Karpas-422 (cell line): ENCODE results near the gene HNRNPH1. TPM values are rescaled to one million over a fixed set of nuclear protein-coding genes. Genes with fewer than 3 reads are reported as not detected.
"Not testable (repeated sequence)": the region's sequence is repeated elsewhere in the genome, so short reads cannot be mapped to it uniquely, and the experiment has no call there.

Experiments
- DNase-seq: peaks from one replicate; pipeline ENCODE4 v3.0.0-alpha.2; 2015
- H2AFZ ChIP-seq: fragments of 200-600 bp; sonication (generic); 2 replicates; pipeline ENCODE4 v1.6.1; 2014; ENCODE audit warnings: antibody characterized with exemption, low read length, mixed read lengths
- H3K27ac ChIP-seq: fragments of 200-600 bp; sonication (generic); 2 replicates; pipeline ENCODE4 v1.5.1; 2014; ENCODE audit warnings: mild to moderate bottlenecking, low read length, moderate library complexity
- H3K27me3 ChIP-seq: fragments of 200-600 bp; sonication (generic); 2 replicates; pipeline ENCODE4 v1.6.1; 2014; ENCODE audit warnings: low read length, mixed read lengths
- H3K36me3 ChIP-seq: fragments of 200-600 bp; sonication (generic); 2 replicates; pipeline ENCODE4 v1.6.1; 2014; ENCODE audit warnings: low read length, mixed read lengths; ENCODE audit not compliant: insufficient read depth
- H3K4me1 ChIP-seq: fragments of 200-600 bp; sonication (generic); 2 replicates; pipeline ENCODE4 v1.6.1; 2014; ENCODE audit warnings: mild to moderate bottlenecking, low read length, mixed read lengths
- H3K4me2 ChIP-seq: fragments of 200-600 bp; sonication (generic); 2 replicates; pipeline ENCODE4 v1.6.1; 2014; ENCODE audit warnings: low read length, low read depth, mild to moderate bottlenecking; ENCODE audit not compliant: poor library complexity, severe bottlenecking
- H3K4me3 ChIP-seq: fragments of 200-600 bp; sonication (generic); 2 replicates; pipeline ENCODE4 v1.5.1; 2014; ENCODE audit warnings: mild to moderate bottlenecking, antibody characterized with exemption, low read length, mixed read lengths
- H3K79me2 ChIP-seq: fragments of 200-600 bp; sonication (generic); 2 replicates; pipeline ENCODE4 v1.6.1; 2014; ENCODE audit warnings: mild to moderate bottlenecking, low read length, mixed read lengths
- H3K9ac ChIP-seq: fragments of 200-600 bp; sonication (generic); 2 replicates; pipeline ENCODE4 v1.6.0; 2014; ENCODE audit warnings: low read length
- H3K9me2 ChIP-seq: fragments of 200-600 bp; sonication (generic), shearing (Covaris generic); replicated peaks from 2 replicates; pipeline ENCODE4 v1.6.0; 2014; ENCODE audit warnings: mild to moderate bottlenecking, low read length, moderate library complexity; ENCODE audit not compliant: insufficient read depth
- H3K9me3 ChIP-seq: fragments of 300-700, 200-600 bp; sonication (generic); 2 replicates; pipeline ENCODE4 v1.6.1; 2014; ENCODE audit warnings: low read length, mixed read lengths
- H4K20me1 ChIP-seq: fragments of 200-600 bp; sonication (generic); 2 replicates; pipeline ENCODE4 v1.6.1; 2014; ENCODE audit warnings: mild to moderate bottlenecking, antibody characterized with exemption, low read length, low read depth; ENCODE audit not compliant: insufficient read depth
- total RNA-seq: library from RNA; depleted of rRNA; stranded (reverse); fragments of >200 nt; shearing (Covaris generic); gene quantifications from 2 replicates; pipeline ENCODE4 v1.2.3, GENCODE V29; 2014; ENCODE audit warnings: low replicate concordance

The HNRNPH1 gene
- total RNA-seq, 1 experiment from 2014 or later = 484 TPM

DNA sequence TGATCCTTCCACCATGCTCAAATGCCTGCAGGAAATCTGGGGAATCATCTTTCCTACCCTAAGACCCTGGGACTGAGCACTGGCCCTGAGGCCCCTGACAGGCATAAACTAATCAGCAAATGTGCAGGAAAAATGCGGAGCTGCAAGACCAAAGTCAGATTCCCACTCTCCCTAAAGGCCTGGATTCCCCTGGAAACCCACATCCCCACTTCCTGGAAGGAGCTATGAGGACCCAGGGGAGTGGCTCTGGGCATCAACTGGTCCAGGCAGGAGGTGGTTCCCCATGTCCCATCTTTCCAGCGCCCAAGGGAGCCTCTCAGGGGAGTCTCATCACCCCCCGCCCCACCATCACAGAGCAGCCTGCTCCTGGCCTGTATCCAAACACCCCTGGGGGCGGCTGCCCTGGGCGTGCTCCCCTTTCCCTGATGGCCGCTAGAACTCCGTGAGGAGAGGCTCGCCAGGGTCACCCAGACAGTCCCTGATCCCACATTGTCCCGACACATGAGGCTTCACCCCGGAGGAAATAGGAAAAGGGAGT lies 25.8 kb upstream of the HNRNPH1 start:
- H3K27me3 ChIP-seq, H3K36me3 ChIP-seq, H3K9me3 ChIP-seq, H3K27ac ChIP-seq, H3K9ac ChIP-seq, H3K4me1 ChIP-seq, H3K4me2 ChIP-seq, DNase-seq, H4K20me1 ChIP-seq, H3K9me2 ChIP-seq, H3K4me3 ChIP-seq, H2AFZ ChIP-seq, H3K79me2 ChIP-seq: not testable (repeated sequence)

DNA sequence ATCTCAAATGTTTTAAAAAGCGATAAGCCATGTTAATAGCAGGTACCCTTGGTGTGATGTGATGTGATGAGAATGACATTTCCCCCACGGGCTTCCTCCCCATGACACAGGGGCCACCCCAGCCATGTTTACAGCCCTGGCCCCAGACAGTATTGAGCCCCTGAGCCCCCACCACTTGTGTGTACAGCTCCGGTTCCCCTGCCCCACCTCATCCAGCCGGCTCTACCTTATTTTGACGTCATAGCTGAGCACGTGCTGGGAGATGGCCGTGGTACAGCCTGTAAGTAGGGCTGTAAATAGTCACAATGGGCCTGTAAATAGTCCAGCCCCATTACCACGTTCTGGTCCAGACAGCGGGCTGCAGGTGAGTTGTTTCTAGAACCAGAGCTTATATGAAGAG lies 24.9 kb upstream of the HNRNPH1 start:
- no peaks in the 10 kb centered on the region for H3K9me3 ChIP-seq
- H4K20me1 ChIP-seq = no peaks in the 10 kb centered on the region
- H3K9ac ChIP-seq = no peak overlapping the region
- H2AFZ ChIP-seq = no peak overlapping the region
- peaks cover 4% of the 10 kb centered on the region for H3K4me1 ChIP-seq
- H3K9me2 ChIP-seq = no peaks in the 10 kb centered on the region
- H3K27me3 ChIP-seq = no peaks in the 10 kb centered on the region
- H3K4me2 ChIP-seq = no peak overlapping the region
- no peak overlapping the region for H3K27ac ChIP-seq
- H3K4me3 ChIP-seq = no peak overlapping the region
- DNase-seq = no peak
- no peaks in the 10 kb centered on the region for H3K79me2 ChIP-seq
- no peaks in the 10 kb centered on the region for H3K36me3 ChIP-seq

DNA sequence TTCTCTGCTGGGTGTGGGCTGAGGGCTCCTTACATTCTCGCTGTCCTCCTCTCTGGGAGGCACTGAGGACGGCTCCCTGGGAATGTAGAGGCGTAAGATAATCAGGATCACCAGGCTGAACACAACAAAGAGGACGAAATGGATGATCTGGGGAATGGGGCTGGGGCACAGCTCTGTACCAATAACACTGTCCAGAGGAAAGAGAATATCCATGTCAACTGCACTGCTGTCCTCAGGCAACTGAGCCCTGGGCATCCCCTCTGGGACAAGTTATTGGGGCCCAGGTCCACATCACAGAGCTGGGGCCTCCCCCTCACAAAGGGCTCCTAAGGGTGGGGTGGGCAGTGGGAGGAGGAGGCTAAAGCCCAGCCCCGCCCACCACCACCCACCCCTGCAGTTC lies 21.3 kb upstream of the HNRNPH1 start:
- H2AFZ ChIP-seq, H3K4me3 ChIP-seq, DNase-seq, H3K4me1 ChIP-seq, H3K4me2 ChIP-seq, H3K9me2 ChIP-seq, H3K27ac ChIP-seq, H3K36me3 ChIP-seq, H3K9ac ChIP-seq, H3K9me3 ChIP-seq, H4K20me1 ChIP-seq, H3K27me3 ChIP-seq, H3K79me2 ChIP-seq: not testable (repeated sequence)

DNA sequence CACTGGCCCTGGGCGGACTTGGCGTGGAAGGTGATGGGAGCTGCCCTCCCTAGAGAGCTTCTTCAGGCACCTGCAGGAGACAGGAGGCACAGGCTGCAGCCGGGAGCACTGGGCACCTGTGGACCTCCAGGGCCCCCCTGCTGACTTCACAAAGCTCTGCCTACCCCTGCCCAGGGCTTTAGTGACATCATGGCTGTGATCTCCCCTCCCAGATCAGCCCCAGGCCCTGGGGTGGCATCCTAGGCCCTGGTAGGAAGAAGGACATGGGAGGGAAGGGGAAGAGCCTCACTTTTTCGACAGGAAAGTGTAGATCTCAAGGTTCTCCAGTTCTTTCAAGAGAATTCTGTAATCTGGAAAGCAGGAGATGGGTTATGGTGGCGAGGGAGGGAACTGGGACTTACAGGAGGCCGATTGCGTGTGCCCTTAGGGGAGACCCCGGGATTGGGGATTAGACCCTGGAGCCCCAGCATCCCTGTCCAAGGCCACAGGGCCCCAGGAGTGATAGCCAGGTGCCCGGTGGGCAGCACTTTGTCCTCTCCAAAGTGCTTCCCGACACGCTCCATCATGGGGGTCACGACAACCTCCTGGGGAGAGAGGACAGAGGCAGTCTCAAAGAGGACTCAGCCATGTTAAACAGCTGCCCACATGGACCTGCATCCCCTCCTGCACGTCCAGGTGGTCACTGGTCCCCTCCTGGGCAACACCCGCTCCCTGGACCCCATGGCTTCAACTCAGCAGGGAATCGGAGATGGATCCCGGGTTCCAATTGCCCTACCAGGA lies 19.9 kb upstream of the HNRNPH1 start:
- not testable (repeated sequence) for H3K4me1 ChIP-seq, H2AFZ ChIP-seq, H3K9me3 ChIP-seq, H3K9ac ChIP-seq, H3K36me3 ChIP-seq, H4K20me1 ChIP-seq, H3K27ac ChIP-seq, H3K4me3 ChIP-seq, H3K27me3 ChIP-seq, H3K9me2 ChIP-seq, DNase-seq, H3K4me2 ChIP-seq, H3K79me2 ChIP-seq

DNA sequence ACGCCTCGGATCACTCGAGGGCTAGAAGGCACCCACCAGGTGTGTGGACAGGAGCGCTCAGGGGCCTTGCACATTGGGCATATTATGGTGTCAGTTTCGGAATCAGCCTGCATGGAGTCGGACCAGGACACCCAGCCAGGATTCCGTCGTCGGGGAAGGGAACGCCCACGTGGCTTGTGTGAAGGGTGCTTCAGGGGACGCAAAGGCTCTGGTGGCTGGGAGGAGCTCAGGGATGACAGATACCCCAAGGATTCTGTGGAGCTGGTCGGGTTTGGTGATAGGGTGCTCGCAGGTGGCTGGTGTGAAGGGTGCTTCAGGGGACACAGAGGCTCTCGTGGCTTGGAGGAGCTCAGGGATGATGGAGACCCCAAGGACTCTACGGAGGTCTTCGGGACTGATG lies 19.2 kb upstream of the HNRNPH1 start:
- not testable (repeated sequence) for H3K9me3 ChIP-seq, H2AFZ ChIP-seq, H4K20me1 ChIP-seq, H3K36me3 ChIP-seq, H3K27me3 ChIP-seq, H3K9ac ChIP-seq, H3K9me2 ChIP-seq, H3K79me2 ChIP-seq, H3K4me2 ChIP-seq, H3K4me3 ChIP-seq, DNase-seq, H3K27ac ChIP-seq, H3K4me1 ChIP-seq

DNA sequence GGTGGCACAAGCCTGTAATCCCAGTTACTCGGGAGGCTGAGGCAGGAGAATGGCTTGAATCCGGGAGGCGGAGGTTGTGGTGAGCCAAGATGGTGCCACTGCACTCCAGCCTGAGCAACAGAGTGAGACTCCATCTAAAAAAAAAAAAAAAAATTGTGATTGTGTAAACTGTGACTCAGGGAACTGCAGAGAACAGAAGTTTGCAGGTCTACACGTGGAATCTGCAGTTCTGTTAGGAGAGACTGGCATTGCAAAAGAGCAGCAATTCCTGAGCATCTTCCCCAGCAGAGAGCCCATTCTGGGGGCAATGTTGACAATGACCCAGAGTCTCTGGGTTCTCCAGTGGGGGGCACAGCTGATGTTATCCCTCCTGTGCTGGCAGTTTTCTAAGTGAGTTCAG lies 18.3 kb upstream of the HNRNPH1 start:
- H3K4me1 ChIP-seq, H3K27ac ChIP-seq, DNase-seq, H3K79me2 ChIP-seq, H3K4me2 ChIP-seq, H3K9me2 ChIP-seq, H3K4me3 ChIP-seq, H4K20me1 ChIP-seq, H3K27me3 ChIP-seq, H3K36me3 ChIP-seq, H3K9me3 ChIP-seq, H2AFZ ChIP-seq, H3K9ac ChIP-seq: not testable (repeated sequence)

DNA sequence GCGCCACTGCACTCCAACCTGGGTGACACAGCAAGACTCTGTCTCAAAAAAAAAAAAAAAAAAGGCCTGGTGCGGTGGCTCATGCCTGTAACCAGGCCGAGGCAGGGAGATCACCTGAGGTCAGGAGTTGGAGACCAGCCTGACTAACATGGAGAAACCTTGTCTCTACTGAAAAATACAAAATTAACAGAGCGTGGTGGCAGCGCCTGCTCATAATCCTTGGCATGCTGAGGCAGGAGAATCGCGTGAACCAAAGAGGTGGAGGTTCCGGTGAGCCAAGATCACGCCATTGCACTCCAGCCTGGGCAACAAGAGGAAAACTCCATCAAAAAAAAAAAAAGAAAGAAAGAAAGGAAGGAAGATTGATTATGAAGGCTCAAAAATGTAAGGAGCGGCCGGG lies 15.8 kb upstream of the HNRNPH1 start:
- H3K36me3 ChIP-seq, DNase-seq, H3K9me3 ChIP-seq, H3K9me2 ChIP-seq, H2AFZ ChIP-seq, H3K4me1 ChIP-seq, H3K4me2 ChIP-seq, H4K20me1 ChIP-seq, H3K27ac ChIP-seq, H3K27me3 ChIP-seq, H3K9ac ChIP-seq, H3K79me2 ChIP-seq, H3K4me3 ChIP-seq: not testable (repeated sequence)

DNA sequence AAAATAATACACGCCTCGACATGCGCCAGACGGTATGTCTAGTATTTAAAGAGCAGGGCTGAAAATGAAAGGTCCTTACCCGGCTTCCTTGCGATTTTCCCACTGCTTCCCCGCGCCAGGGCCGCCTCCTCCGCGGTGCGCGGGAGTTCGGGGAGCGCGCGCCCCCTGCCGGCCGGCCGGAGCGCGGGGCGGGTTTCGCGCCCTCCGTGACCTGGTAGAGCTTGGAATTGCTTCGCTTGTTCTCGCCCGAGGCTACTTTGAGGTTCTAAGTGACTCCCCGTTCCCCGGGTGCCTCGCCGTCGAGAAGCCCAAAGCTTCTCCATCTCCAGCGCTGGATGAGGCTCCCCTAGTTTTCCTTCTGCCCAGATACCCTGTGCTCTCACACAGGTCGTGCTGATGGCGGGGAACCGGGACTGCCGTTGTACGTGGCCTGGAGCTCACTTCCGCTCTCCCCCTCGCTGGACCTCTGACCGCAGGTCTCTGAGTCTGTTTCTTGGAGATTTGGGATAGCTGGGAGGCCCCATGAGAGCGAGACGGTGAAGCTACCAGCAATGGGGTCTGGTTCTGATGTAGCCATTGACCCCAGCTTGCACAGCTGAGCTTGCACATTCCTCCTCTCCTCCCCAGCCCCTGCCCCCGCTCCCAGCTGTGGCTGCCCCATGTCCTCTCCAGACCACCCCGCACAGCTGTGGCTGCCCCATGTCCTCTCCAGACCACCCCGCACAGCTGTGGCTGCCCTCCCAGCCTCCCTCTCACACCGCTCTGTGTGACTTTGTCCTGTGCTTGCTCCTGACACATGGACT lies 11.1 kb upstream of the HNRNPH1 start:
- H3K27me3 ChIP-seq, DNase-seq, H3K4me3 ChIP-seq, H3K27ac ChIP-seq, H4K20me1 ChIP-seq, H2AFZ ChIP-seq, H3K4me2 ChIP-seq, H3K4me1 ChIP-seq, H3K9me2 ChIP-seq, H3K79me2 ChIP-seq, H3K9ac ChIP-seq, H3K36me3 ChIP-seq, H3K9me3 ChIP-seq: not testable (repeated sequence)
